Panc1 (cell line): ENCODE data around the gene GALNT10. TPM values are rescaled to one million over a fixed set of nuclear protein-coding genes. Genes with fewer than 3 reads are reported as not detected.

Source experiments
- ATAC-seq: fragments of 200-7000 bp; cut with Tn5 transposase; 2 replicates; pipeline ENCODE4 v1.9.1; 2020; ENCODE audit warnings: mild to moderate bottlenecking, moderate library complexity
- BruUV-seq: library from RNA; stranded (reverse); fragments of 400-500 nt; replicated peaks from 2 replicates; lab custom pipeline; 2021; lab: Mats Ljungman, UMichigan
- CTCF ChIA-PET: fragments of 300-600 bp; sonication (Branson Sonifier 250); formaldehyde crosslinking; loops from one replicate; lab custom pipeline; 2022; ENCODE audit warnings: antibody characterized with exemption; lab: Charles Lee
- POLR2A ChIA-PET: fragments of 300-600 bp; sonication (Branson Sonifier 250); formaldehyde crosslinking; loops from one replicate; lab custom pipeline; 2022; ENCODE audit warnings: antibody characterized with exemption; lab: Charles Lee
- DNase-seq: peaks from one replicate; pipeline ENCODE4 v3.0.0-alpha.2; 2010; ENCODE audit warnings: low read depth, low spot score
- H3K27ac ChIP-seq: 2 replicates; pipeline ENCODE4 v1.5.1; 2011; ENCODE audit warnings: mild to moderate bottlenecking, low read length, inconsistent platforms
- H3K27me3 ChIP-seq: fragments of 200-500 bp; sonication (Bioruptor generic); 2 replicates; pipeline ENCODE4 v1.6.0; 2014; ENCODE audit warnings: low read length, inconsistent platforms; ENCODE audit not compliant: control insufficient read depth, insufficient read depth
- H3K36me3 ChIP-seq: fragments of 200-500 bp; sonication (Bioruptor generic); 2 replicates; pipeline ENCODE4 v1.5.1; 2014; ENCODE audit warnings: inconsistent platforms, mild to moderate bottlenecking, low read length, moderate library complexity; ENCODE audit not compliant: control insufficient read depth, insufficient read depth
- H3K4me1 ChIP-seq: 2 replicates; pipeline ENCODE4 v1.5.1; 2011; ENCODE audit warnings: inconsistent platforms, mild to moderate bottlenecking, low read length, moderate library complexity; ENCODE audit not compliant: control insufficient read depth, insufficient read depth
- H3K4me3 ChIP-seq, 2 experiments: 2 replicates each; pipeline ENCODE4 v1.5.1; 2011 to 2012; ENCODE audit warnings: low read depth in 2 of 2, low read length in 2 of 2, mild to moderate bottlenecking in 2 of 2, inconsistent platforms in 1 of 2, moderate library complexity in 1 of 2
- H3K9me3 ChIP-seq: fragments of 200-500 bp; sonication (Bioruptor generic); 2 replicates; pipeline ENCODE4 v1.5.1; 2014; ENCODE audit warnings: low read depth, mild to moderate bottlenecking, inconsistent platforms, low read length, moderate library complexity; ENCODE audit not compliant: control insufficient read depth, insufficient read depth
- POLR2AphosphoS5 ChIP-seq: IDR thresholded peaks from 2 replicates; pipeline ENCODE4 v1.6.1; 2012; ENCODE audit warnings: mild to moderate bottlenecking, low read depth, low read length, moderate library complexity
- REST ChIP-seq, 2 experiments: IDR thresholded peaks; 2 replicates each; pipeline ENCODE4 v1.6.1; 2011 to 2012; ENCODE audit warnings: low read depth in 2 of 2, control low read depth in 1 of 2, low read length in 1 of 2, mild to moderate bottlenecking in 1 of 2, moderate library complexity in 1 of 2; ENCODE audit not compliant: insufficient read depth in 1 of 2
- SIN3A ChIP-seq: IDR thresholded peaks from 2 replicates; pipeline ENCODE4 v1.6.1; 2012; ENCODE audit warnings: low read depth, mild to moderate bottlenecking, low read length, moderate library complexity, borderline replicate concordance; ENCODE audit not compliant: insufficient read depth
- TCF7L2 ChIP-seq: IDR thresholded peaks from 2 replicates; pipeline ENCODE4 v1.6.1; 2011; ENCODE audit warnings: mild to moderate bottlenecking, low read depth, low read length, inconsistent platforms
- in situ Hi-C: cut with HindIII; loops from 2 replicates; pipeline ENCODE4 v1.10.0; 2016; ENCODE audit warnings: low sequenced_read_pairs, low pct_unique_long_range_greater_than_20kb
- intact Hi-C: fragments of 100-400 bp; cut with micrococcal nuclease; formaldehyde crosslinking; loops from one replicate; pipeline ENCODE4 v1.10.0; 2022; ENCODE audit not compliant: unreplicated experiment
- total RNA-seq: library from RNA; stranded (reverse); gene quantifications from one replicate; pipeline ENCODE4 v1.2.1, GENCODE V29; 2021; ENCODE audit not compliant: unreplicated experiment
- TF ChIP-seq, protein P1 (sequence below): fragments of 450-650 bp; IDR thresholded peaks from 2 replicates; pipeline ENCODE4 v1.5.1; 2017; ENCODE audit warnings: mild to moderate bottlenecking

GALNT10 gene
- total RNA-seq, 1 experiment from 2014 or later = 50.5 TPM

DNA sequence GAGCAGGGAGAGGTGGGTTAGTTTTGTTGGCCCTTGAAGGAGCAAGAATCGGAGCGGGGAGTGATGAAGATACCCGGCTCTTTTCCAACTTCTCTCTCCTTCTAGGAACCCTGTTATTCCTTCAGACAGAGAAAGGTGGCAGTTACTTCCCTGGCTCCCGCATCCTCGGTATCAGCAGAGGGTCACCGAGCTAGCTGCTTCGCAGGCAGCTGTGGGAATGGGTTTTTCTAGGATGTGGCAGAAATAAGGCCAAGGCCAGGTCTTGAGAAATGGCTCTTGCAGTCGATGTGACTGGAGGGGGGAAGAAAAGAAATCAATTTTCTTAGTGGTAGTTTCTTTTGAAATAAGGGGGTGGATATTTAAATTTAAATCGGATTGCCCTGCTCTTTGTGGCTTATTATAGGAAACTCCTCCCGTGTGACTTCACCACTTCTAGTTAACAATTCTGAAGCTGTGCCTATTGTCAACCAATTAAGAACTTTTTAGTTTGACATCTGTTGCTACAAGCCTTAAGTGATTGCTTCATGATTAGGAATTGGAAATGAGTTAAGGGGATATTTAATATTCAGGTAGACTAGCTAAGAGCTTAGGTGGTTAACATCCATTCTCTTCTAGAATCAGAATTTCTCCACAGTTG, 256.7 kb downstream of the GALNT10 start:
- no peak for DNase-seq
- Histone ChIP-seq H3K4me1 (peaks cover 8% of the 10 kb centered on the region), H3K4me3 (peak overlapping the region; percentile 94 to 97), H3K36me3 (peaks cover 4% of the 10 kb centered on the region), H3K27me3 (no peaks in the 10 kb centered on the region), H3K9me3 (no peaks in the 10 kb centered on the region), H3K27ac (peak overlapping the region; percentile 11)
- no peak for ATAC-seq
- no peak for TF ChIP-seq SIN3A
- TF ChIP-seq, protein P1, sequence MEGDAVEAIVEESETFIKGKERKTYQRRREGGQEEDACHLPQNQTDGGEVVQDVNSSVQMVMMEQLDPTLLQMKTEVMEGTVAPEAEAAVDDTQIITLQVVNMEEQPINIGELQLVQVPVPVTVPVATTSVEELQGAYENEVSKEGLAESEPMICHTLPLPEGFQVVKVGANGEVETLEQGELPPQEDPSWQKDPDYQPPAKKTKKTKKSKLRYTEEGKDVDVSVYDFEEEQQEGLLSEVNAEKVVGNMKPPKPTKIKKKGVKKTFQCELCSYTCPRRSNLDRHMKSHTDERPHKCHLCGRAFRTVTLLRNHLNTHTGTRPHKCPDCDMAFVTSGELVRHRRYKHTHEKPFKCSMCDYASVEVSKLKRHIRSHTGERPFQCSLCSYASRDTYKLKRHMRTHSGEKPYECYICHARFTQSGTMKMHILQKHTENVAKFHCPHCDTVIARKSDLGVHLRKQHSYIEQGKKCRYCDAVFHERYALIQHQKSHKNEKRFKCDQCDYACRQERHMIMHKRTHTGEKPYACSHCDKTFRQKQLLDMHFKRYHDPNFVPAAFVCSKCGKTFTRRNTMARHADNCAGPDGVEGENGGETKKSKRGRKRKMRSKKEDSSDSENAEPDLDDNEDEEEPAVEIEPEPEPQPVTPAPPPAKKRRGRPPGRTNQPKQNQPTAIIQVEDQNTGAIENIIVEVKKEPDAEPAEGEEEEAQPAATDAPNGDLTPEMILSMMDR = no peak
- no peak for TF ChIP-seq REST (IDR thresholded peaks at IDR 0.05; ENCODE audit: insufficient read depth in 1 of 2, low read depth in 2 of 2, low read length in 1 of 2)
- TF ChIP-seq POLR2AphosphoS5 = no peak
- TF ChIP-seq TCF7L2 = no peak
- ChIA-PET CTCF (no interaction called here), POLR2A (no interaction called here)
- in situ Hi-C loops (no loop called here), intact Hi-C loops (no loop called here)
- BruUV-seq = TSS peak; percentile 78

GRCh38 chr5:154449786-154450185, 259.3 kb downstream of the GALNT10 start:
- Histone ChIP-seq H3K36me3 (peaks cover 4% of the 10 kb centered on the region), H3K4me3 (no peak overlapping the region), H3K4me1 (peaks cover 8% of the 10 kb centered on the region), H3K27ac (no peak overlapping the region), H3K9me3 (no peaks in the 10 kb centered on the region), H3K27me3 (no peaks in the 10 kb centered on the region)
- CTCF ChIA-PET = interaction anchor here (0.5 kb wide), 1 partner anchor 154 kb away, joined by 3 read pairs; no protein-coding TSS in a partner anchor
- TF ChIP-seq REST (IDR thresholded peaks at IDR 0.05; ENCODE audit: insufficient read depth in 1 of 2, low read depth in 2 of 2, low read length in 1 of 2) (no peak), TCF7L2 (no peak), POLR2AphosphoS5 (no peak), SIN3A (no peak)
- TF ChIP-seq, protein P1 = no peak
- BruUV-seq = no TSS peak
- in situ Hi-C loops (no loop called here), intact Hi-C loops (no loop called here)
- no peak for DNase-seq
- POLR2A ChIA-PET = no interaction called here
- no peak for ATAC-seq
